HG03196 (cell line): ENCODE measurements around the gene KCNG2.
"Not testable (repeated sequence)": the region's sequence is repeated elsewhere in the genome, so short reads cannot be mapped to it uniquely, and the experiment has no call there.

ENCODE experiments used
- ATAC-seq: cut with Tn5 transposase; IDR thresholded peaks from one replicate; pipeline ENCODE4 v1.9.1; 2021; ENCODE audit not compliant: unreplicated experiment

Gene KCNG2, protein sequence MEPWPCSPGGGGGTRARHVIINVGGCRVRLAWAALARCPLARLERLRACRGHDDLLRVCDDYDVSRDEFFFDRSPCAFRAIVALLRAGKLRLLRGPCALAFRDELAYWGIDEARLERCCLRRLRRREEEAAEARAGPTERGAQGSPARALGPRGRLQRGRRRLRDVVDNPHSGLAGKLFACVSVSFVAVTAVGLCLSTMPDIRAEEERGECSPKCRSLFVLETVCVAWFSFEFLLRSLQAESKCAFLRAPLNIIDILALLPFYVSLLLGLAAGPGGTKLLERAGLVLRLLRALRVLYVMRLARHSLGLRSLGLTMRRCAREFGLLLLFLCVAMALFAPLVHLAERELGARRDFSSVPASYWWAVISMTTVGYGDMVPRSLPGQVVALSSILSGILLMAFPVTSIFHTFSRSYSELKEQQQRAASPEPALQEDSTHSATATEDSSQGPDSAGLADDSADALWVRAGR

DNA sequence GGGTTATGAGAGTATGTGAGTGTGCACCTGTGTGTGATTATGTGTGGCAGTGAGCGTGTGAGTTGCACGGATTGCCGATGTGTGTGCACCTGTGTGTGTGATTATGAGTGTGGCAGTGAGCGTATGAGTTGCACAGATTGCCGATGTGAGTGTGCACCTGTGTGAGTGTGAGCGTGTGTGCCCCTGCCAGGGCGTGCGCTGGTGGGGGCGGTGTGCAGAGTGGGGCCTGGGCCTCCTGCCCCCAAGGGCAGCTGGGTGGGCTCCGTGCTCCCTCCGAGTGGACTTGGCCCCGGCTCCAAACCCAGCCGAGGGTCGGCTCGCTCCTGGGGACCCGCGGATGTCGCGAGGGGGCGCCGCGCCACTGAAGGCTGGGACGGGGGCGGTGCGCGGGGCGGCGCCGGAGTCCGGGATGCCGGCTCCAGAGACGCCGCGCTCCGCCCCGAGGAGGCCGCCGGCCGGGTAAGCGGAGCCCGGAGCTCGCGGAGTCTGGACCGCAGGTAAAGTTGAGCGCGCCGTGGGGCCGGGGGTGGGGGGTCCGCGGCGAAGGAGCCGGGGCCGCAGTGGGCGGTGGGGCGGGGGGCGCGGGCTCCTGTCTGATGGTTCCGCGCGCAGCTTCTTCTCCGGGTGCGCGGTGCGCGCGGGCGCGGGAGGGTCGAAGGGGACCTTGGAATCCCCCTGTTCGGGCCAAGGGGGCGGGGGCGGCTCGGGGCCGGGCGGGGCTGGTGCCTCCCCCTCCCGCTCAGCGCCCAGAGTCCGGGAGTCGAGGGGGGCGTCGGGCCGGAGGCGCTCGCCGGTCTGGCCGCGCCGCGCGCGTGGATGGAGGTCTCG is at the start of gene KCNG2:
TSS of gene KCNG2 (plus strand) at position 421 of the 828 bp plus-strand sequence. CDS start 65,730 bp downstream, outside the sequence.
- no peak for ATAC-seq

DNA sequence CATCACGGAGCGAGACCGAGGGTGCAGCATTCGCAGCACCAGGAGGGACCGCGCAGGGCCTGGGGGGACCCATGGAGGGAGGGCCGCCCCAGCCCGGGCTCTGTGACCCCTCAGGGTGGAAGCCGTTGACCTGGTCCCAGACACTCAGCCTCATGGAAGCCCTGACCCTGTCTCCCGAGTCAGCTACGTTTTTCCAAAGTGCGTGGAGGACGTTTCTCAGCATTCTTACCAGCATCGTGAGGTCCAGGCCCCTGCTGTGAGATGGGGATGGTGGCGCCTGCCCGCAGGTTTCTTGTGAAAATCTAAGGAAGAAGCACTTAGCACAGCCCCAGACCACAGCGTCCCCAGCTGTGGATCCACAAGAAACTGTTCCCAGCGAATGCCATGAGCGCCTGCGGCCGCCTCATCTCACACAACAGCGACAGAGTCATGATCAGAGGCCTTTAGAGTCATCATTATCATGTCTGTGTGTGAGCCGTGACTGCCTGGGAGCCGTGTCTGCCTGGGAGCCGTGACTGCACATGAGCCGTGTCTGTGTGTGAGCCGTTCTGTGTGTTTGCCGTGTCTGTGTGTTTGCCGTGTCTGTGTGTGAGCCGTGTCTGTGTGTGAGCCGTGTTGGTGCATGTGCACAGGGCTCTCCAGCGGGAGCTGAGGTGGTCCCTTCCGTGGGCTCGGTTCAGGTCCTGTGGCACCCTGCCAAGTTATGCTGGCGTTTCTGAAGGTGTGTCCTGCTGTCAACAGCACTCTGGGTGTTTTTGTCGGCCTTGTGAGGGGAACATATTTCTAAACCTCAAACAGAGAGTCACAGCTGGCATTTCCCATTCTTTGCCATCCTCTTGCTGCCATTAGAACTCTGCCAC is 49.2 kb upstream of the KCNG2 start:
- no peak for ATAC-seq

DNA sequence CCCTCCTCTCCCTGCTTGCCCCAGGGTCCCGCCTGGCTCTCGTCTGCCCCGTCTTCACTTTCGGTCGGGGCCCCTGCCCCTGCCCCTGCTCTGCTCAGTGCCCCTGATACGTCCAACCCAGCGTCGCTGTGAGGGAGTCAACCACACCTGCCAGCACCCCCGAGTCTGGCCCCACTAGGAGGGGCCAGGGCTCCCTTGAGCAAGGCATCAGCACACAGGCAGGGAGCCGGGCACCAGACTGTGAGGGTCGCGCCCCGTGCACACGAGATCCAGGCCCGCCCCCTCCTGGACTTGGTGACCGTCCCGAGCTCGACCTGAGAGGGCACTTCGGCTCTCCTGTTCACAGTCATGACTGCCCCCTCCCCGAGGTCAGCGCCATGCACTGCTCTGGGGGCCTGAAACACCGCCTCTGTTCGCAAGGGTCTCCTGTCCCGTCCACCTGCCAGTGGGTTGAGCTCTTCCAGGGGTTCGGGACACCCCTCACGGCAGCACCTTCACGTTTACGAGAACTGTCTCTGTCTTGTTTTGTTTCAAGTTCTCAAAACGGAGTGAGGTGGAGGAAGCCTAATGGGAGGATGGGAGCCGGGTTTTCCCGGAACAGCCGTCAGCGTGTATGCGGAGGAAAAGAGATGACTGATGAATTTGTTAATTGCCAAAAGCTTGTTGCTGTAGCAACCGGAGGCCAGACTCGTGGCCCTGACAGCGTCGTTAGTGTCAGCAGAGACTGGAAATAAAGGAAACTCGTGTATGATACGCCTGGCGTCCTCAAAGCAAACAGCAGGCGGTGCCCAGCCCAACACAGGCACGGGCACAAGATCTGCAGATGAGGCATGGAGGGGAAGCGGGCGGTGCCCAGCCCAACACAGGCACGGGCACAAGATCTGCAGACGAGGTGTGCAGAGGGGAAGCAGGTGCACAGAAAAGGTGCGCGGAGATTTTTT is 48.2 kb upstream of the KCNG2 start:
- no peak for ATAC-seq

DNA sequence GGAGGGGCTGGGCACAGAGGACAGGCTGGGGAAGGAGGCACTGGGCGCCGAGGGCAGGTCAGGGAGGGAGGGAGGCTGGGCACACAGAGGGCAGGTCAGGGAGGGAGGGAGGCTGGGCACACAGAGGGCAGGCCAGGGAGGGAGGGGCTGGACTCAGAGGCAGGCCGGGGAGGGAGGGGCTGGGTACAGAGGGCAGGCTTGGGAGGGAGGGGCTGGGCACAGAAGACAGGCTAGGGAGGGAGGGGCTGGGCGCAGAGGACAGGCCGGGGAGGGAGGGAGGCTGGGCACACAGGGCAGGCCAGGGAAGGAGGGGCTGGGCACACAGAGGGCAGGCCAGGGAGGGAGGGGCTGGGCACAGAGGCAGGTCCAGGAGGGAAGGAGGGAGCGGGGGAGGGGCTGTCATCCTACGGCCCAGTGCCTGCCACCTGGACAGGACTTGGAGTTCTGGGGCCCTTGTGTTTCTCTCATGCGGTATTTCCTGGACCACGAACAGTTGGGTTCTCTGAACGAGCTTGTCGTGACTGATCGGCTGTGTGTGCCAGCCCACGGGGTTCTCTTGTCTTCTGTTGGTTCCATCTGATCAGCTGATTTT is 46.7 kb upstream of the KCNG2 start:
- ATAC-seq, result no peak

DNA sequence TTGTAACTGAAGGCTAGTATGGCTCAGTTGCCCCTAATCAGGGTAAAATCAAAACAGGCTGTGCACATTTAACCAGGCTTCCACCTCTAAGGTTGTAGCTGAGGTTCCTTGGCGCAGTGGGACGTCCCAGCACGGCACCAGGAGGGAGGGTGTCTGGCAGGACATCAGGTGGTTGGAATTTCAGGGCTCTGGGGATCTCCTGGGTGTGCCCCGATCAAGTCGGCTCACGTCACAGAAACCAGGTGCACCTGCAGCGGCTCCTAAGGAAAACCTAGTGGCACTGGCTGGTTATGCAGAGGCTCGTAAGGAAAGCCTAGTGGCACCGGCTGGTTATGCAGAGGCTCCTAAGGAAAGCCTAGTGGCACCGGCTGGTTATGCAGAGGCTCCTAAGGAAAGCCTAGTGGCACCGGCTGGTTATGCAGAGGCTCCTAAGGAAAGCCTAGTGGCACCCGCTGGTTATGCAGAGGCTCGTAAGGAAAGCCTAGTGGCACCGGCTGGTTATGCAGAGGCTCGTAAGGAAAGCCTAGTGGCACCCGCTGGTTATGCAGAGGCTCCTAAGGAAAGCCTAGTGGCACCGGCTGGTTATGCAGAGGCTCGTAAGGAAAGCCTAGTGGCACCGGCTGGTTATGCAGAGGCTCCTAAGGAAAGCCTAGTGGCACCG is 45.7 kb upstream of the KCNG2 start:
- not testable (repeated sequence) for ATAC-seq

DNA sequence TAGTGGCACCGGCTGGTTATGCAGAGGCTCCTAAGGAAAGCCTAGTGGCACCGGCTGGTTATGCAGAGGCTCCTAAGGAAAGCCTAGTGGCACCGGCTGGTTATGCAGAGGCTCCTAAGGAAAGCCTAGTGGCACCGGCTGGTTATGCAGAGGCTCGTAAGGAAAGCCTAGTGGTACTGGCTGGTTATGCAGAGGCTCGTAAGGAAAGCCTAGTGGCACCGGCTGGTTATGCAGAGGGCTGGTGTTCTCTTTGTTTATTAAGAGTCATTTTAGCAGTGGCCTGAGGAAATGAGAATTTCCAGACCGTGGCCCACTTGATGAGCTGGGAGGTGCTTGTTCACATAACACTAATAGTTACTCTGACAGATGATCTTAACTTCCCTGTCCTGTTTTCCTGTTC is 44.8 kb upstream of the KCNG2 start:
- ATAC-seq, result not testable (repeated sequence)

DNA sequence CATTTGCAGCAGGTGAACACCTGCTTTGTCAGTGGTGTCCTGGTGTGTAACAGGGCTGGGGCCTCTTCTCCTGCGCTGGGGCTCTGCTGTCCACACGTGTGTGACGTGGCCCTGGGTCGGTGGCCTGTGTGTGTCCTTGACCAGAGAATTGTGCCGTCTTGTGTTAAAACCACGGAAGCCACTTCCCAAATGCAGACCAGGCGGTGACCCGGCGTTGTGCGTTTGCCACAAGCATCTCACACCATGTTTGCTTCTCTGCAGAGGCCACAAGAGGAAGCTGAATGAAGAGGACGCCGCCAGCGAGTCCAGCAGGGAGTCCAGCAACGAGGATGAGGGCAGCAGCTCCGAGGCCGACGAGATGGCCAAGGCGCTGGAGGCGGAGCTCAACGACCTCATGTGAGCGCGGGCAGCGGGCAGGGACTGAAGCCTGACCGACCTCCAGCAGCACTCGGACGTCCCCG is 44.3 kb upstream of the KCNG2 start:
- no peak for ATAC-seq

DNA sequence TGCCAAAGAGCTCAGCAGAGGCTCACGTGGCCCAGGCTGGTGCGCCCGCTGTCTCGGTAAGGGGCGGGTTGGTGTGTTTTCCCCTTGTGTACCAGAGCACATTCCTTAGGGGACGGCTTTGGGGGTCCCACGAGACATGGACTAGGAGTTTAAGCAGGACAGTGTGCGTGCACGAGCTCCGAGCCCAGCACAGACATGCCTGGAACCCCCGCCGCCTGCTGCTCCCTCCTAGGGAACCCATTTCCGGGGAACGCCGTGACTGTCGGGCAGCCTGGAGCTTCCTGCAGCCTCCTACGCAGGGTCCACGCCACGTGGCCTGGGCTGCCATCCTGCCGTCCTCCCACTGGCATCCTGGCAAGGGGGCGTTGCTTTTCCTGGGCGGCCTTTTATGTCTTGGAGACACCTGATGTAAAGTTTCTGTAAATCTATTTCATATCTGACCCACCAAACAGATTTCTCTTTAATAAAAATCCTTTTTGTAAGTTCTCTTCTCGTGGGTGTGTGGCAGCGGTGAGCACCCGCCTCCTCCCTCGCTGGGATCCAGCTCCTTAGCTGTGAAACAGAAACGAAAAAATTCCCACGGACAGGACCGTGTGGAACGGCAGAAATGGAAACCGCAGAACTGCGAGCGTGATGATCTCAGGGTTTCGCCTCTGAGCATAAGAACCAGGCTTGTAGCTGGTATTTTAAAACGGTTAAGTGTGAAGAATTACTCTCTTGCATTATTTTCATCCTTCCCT is 43.5 kb upstream of the KCNG2 start:
- ATAC-seq, result no peak

DNA sequence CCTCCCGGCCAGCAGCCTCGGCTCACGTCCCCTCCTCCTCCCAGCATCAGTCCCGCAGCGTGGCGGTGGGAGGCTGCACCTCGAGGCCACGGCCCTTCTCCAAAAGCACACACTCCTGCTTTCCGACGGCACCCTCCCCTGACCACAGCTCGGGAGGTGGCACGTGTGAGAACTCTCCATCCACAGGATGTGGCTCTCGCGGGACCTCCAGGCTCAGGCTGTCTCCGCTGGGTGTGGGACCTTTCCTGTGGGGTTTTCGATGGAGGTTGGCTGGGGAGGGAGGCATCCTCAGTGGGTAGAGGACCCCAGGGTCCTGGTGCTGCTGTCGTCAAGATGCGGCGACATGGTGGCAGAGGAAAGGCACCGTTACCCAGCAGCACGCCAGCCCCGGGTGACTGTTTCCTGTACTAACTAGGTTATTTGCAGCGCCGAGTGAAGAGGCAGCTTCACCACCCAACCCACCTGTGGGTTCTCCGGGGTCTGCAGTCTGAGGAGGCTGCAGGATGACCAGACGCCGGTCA is 42.8 kb upstream of the KCNG2 start:
- ATAC-seq, result no peak

DNA sequence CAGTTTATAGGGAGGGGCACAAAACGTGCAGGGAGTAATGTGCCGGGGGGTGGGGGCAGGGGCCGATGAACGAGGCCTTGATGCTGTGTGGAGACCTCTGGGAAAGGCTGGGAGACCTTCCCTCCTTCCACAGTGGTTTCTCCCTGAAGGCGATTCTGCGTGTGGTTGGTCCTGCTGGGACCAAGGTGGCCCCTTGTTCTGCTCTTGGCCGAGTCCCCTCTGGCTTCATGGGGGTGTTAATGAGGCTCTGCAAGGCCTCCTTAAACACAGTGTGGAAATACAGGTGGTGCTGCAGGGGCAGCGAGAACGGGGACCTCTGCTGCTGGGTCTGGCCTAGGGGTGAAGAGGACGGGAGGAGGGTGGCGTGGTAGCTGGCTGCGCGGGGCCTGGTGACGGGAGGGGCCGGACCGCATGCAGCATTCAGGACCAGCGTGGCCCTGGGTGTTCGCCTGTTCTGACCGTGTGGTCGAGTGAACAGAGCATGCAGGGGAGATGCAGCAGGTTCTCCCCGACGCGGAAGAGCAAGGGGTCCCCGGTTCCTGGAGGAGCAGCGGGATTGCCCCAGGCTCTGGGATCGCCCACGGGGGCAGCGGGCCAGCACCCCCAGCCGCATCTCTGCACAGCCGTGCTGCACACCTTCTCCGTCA is 42.1 kb upstream of the KCNG2 start:
- ATAC-seq, result no peak

DNA sequence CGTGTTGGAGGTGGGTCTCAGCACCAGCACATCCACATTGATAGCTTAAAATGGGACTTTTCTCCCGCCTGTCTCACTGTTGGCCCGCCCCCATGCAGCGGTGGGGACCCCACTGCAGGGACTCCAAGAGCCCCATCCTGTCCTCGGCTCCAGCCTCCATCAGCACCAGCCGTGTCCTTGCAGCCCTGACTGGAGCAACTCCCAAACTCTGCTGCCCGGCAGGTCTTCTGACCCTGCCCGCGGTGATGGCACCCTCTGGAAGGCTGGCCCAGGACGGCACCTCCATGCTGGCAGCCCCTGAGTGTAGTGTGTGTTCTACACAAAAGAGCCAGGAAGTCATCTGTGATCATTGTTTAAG is 41.6 kb upstream of the KCNG2 start:
- ATAC-seq, result no peak

DNA sequence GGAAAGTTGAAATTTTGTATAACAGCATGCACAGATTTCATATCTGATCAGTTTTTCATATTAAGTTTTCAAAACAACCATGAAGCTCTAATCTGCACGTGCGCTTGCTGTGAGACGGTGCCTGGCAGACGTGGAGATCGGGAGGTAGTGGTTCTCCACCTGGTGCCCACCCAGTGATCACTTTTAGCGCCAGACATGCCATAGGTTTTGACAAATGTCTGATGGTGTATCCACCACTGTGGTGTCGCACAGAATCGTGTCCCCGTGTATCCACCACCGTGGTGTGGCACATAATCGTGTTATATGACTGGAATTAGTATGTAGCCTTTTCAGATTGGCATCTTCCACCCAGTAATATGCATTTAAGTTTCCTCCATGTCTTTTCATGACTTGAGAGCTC is 40.9 kb upstream of the KCNG2 start:
- ATAC-seq, result no peak

DNA sequence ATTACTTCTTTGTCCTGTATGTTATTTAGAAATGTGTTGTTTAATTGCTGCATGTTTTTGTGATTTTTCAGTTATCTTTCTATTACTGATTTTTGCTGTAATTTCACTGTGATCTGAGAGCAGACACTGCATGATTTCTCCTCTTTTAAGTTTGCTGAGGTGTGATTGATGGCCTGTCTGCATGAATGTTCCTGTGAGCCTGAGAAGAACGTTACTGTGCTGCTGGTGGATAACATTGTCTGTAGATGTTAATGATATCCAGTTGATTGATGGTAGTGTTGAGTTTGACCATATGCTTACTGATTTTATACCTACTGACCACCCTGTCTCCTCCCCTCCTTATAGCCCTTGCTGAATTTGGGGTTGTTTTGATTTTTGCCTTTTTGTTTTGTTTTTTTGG is 37.4 kb upstream of the KCNG2 start:
- no peak for ATAC-seq

DNA sequence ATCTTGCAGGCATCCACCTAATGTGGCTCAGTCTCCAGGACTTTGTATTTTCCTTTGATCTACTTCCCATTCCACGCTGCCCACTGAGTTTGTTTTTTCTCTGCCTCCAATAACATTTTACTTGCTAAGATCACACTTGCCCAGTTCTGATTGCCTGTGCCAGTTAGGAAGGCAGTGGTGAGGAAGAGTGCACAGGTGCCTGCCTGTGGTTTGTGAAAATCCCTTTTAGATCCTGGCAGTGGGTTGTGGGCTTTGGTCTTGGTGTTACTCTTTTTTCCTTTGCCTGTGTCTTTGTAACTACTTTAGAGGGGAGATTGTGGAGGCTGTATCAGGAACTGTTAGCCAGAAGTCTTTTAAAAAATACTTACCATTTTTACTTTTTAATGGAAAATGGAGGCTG is 36.9 kb upstream of the KCNG2 start:
- no peak for ATAC-seq

DNA sequence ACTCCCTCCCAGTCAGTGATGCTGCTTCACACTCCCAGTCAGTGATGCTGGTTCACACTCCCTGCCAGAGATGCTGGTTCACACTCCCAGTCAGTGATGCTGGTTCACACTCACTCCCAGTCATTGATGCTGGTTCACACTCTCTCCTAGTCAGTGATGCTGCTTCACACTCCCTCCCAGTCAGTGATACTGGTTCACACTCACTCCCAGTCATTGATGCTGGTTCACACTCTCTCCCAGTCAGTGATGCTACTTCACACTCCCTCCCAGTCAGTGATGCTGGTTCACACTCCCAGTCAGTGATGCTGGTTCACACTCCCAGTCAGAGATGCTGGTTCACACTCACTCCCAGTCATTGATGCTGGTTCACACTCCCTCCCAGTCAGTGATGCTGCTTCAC is 34.3 kb upstream of the KCNG2 start:
- ATAC-seq, result no peak

DNA sequence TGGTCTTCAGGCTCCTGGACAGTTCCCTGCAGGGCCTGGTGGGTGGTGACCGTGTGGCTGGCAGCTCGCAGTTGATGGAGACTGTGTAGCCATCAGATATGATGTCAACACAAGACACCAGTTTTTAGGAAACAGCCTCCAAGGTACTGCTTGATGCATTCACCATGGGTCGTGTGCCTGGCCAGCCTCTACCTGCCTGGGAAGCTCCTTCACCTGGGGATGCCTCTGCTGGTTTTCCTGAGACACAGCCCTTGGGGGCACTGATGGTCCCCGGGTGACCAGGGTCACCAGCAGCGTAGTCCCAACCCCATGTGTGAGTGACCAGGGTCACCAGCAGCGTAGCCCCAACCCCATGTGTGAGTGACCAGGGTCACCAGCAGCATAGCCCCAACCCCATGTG is 33.6 kb upstream of the KCNG2 start:
- no peak for ATAC-seq

DNA sequence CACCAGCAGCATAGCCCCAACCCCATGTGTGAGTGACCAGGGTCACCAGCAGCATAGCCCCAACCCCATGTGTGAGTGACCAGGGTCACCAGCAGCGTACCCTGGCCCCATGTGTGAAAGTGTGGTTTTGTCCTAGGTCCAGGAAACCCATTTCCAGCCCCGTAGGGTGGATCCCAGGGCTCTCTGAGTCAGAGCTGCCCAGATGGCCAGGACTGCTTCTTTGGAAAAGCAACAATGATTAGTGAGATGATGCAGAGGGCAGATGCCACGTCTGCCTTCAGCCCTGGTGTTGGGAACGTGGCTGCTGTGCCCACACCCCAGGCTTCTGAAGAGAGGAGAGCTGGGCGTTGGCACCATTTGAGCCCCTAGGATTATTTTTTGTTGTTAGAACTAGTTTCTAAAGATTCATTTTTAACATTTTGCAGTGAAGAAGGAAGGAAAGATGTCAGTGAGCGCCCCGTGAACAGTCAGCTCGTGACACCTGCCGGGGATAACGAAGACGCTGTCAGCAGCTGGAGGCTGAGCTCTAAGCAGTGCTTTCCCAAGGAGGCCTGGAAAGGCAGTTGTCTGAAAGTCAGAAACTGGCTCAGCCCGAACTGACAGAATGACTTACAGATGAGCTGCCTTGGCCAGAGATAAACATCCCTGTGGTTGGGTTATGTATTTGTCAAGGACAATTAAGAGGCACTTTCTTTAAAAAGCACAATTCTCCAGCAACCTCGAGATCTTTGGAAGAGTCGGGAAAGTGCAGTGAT is 32.1 kb upstream of the KCNG2 start:
- no peak for ATAC-seq
